Activated CD4-positive, alpha-beta T cell treated with anti-CD3 and anti-CD28 coated beads, Interleukin-2, amount 50 U/mL, for 48 hours (primary cell): Measurements from ENCODE around the gene PPP1R3D.
A peak's percentile ranks its signal among the peaks of the same experiment; 100 is the strongest.

ENCODE experiments used
- DNase-seq, 2 experiments: peaks; one replicate each; pipeline ENCODE4 v3.0.0-alpha.2; 2020

PPP1R3D gene

DNA sequence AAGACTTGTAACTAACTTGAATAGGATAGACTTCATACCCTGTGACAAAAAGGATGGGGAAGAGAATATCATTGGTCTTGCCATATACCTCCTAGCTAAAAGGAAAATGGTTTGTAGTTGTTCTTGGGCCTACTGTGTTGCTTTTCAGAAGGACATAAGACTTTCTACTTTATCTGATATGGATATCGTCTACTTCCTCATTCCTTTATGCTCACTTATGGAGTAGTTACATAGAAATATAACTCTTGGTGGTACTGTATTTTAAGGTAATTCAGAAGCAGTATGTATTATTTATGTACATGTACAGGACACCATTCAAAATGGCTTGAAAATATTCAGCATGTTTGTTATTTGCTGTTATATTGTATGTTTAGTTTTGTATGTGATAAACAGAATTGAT, 8.1 kb upstream of the PPP1R3D start:
- no peak for DNase-seq

DNA sequence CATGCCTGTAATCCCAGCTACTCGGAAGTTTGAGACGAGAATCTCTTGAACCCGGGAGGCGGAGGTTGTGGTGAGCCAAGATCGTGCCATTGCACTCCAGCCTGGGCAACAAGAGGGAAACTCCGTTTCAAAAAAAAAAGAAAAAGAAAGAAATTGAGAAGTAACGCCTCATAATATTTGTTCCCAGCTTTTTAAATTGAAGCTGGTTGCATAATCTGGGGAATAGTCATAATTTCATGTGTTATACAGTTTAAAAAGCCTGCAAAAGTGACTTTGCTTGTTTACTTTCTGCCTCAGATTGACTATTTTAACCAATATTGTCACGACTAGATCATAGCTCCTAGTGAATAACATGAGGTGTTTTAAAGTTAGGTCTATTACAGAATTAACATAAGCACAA, 7.3 kb upstream of the PPP1R3D start:
- DNase-seq, result no peak

DNA sequence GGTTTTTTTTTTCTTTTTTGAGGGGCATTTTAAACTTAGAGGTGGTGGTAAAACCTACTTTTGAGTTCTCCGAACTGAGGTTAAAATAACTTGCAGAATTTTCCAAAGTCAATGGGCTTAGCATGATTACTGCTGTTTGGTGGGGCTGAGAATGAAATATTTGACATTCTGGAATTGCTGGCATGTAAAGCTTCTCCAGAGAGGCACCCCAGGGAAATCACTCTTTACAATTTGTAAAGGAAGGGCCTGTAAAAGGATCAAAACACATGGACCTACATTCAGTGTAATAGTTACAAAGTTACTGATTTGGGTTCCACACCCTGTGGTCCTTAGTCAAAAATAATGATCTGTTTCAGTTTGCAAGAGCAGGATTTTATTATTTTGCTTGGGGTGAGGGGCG, 5.6 kb upstream of the PPP1R3D start:
- no peak for DNase-seq

DNA sequence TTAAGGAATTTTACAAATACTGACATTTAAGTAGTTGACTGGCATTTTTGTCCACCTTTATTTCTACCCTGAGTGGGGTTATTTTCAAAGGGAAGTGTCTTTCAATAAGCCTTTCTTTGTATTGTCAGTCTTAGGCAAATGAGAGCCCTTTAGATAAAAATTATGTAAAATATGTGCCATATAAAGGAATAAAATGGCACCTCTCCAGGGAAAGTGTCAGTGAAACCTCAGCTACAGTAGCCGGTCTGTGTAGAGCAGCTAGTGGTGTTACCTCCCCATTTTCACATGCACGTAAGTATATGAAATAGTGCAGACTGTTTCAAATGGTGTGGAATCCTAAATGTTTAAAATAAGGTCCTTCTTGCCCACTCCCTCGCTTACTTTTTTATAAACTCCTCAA, 5.1 kb upstream of the PPP1R3D start:
- DNase-seq, result no peak

DNA sequence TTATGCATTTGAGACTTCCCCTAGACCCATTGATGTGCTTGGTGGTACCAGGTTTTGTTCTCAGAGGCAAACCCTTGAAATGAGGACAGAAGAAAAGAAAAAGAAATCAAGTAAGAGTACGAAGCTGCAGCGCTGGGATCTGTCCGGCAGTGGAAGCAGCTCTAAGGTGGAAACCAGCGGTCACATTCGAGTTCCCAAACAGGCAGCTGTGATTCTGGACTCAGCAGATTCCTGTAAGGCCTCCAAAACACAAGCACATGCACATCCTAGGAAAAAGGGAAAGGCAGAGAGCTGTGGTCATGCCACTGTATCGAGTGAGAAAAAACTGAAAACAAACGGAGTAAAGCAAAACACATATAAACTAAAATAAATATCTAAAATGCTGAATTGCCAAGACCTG, 4.6 kb upstream of the PPP1R3D start:
- DNase-seq, result no peak

DNA sequence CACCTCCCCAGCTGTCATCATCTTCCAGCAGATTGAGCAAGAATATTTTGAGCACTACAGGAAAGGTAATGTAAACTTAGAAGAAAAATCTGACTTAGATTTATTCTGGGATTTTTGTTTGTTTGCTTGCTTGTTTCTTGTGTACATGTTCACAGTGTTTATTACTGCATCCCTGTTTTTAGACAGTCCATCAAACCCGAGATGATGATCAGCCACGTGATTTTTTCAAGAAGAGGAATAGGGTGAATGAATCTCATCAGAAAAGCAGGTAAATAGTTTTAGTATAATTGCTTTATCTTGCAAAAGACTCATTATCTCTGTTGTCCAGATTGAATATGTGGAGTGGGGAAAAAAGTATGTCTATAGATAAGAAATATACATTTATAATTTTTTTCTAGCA, 2.1 kb upstream of the PPP1R3D start:
- DNase-seq, result no peak

DNA sequence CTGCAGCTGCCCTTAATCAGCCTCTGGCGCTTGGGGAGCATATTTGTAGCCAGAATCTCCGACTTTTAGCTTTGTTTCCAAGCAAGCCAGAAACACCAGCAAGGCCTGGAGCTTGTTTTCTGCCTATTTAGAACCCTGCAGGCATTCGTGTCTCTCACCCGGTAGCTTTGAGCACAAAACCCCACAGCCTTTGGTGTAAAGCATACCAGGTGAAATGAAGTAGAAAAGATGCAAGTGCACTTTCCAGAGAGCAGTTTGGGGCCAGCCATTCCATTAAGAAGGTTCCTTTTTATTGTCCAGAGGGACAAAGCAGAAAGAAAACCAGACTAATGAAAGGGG, 820 bp upstream of the PPP1R3D start:
- DNase-seq, result no peak

DNA sequence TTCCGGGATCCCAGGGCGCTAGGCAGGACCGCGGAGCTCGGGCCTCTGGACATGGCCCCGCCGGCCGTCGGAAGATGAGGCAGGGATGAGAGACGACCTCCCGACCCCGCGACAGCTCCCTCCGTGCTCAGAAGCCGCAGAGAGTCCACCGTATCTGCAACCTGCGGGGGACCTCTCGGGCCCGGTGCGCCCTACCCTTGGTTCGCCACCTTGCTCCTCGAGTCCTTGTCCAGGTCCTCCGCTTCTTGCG, 301 bp downstream of the PPP1R3D start:
- no peak for DNase-seq

DNA sequence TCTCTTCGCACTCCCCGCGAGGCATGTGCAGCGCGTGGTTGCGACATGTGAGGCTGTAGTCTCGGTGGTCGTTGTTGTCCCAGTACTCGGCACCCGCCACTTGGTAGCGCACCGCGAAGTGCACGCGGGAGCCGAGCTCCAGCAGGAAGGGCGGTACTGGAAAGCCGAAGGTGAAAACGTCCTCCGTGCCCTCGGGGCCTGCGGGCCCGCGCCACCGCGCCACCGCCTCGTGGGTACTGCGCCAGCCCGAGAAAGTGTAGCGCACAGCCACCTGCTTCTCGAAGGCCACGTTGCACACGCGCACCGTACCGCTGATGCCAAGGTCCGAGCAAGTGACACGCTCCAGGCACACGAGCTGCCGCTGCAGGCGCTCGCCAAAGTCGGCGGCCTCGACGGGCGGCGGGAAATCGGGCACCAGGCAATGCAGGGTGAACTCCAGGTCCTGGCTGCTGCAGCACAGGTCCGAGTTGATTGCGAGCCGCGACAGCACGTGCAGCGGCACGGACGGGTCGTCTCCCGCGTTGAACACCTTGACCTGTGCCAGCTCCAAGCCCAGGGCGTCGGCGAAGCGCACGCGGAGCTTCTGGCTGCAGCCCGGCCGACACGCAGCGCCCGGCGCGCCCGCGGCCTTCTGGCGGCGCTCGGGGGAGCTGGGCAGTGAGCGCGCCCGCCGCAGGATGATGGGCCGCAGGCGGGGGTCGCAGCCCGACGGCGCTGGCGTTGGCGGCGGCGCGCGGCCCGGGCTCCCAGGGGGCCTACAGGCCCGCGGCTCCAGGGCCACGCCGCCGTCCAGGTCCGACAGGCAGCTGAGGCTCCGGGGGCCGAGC, 840 bp downstream of the PPP1R3D start:
- DNase-seq, result no peak

DNA sequence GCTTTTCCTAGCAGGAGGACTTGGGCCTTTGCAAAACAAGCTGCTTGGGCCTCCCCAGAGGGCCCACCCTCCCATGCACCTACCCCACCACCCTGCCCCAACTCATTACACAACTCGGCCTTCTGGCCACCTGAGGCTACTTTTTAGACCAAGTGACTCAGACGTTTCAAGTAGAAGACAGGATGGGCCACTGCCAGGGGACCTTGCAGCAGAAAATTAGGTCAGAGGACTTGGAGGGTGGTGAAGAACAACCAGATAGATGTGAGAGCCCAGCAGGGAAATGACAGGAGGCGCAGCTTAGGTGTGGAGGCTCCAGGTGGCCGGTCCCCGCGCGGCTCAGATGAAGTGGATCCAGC, 1.4 kb downstream of the PPP1R3D start:
- no peak for DNase-seq

DNA sequence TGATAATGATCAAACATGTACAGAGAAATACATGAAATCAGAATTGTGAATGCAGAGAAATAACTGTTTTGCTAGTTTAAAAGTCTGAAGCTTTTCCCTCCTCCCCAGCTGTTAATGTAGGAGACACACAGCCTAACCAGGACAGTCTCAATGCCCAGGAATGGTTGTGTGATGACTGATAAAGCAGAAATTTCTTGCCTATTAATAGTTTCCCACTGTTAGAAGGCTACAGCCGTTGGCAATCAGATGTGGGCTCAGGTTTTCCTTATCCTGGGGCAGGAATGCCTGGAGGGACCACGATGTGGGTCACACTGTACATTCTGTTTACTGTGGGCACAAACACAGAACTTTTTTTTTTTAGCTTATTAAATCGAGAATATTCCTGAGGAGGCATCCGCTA, 1.9 kb downstream of the PPP1R3D start:
- no peak for DNase-seq

DNA sequence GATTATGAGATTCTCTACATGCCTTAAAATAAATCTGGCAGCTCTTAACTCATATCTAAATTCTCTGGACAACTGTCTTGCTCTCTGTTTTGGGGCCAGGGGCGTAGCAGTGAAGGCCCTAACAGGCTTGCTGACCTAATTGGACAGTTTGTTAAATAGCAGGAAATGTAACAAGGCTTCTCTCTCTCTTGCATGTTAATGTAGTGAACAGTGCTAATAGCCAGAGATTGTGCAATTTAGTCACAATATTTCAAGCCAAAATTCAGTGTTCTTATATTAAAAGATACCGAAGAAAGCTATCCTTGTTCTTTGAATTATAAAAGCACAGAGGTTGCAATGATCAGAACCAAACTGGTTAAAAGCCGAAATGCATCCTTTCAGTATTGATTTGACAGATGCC, 3.0 kb downstream of the PPP1R3D start:
- DNase-seq, result no peak

DNA sequence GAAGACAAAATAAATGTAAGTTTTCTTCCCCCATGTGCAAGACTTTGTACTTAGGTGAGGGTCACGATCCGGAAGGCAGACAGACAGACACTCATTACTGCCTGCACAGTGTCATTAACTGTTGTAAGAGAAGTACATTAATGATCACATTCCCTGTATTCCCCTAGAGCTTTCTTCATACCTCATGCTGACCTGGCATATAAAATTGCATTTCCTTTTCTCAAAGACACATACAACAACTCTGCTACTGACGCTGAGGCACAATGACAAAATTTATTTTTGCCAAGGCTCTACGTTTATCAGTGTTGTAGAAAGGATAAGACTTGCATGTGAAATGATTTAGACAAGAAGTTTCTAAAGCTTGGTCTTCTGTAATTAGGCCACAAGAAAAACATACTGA, 3.7 kb downstream of the PPP1R3D start:
- DNase-seq, result no peak

DNA sequence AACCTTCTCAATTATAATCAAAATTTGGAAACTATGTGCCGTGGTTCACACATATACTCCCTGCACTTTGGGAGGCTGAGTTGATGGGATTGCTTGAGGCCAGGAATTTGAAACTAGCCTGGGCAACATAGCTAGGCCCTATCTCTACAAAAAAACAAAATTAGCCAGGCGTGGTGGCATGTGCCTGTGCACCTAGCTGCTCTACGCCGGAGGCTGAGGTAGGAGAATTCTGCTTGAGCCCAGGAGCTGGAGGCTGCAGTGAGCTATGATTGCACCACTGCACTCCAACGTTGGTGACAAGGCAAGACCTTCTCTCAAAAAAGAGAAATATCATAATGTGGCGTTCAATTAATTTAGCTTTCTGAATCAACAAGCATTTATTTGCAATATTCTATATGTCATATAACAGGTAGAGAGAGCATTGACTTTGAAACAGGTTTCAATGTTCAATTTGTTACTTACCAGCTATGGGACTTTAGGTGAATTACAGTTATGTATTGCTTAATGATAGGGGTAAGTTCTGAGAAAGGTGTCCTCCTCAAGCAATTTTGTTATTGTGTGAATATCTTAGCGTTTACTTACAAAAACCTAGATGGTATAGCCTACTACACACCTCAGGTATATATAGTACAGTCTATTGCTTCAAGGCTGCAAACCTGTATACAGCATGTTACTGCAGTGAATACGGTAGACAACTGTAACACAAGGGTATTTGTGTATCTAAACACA, 4.5 kb downstream of the PPP1R3D start:
- DNase-seq, result no peak

DNA sequence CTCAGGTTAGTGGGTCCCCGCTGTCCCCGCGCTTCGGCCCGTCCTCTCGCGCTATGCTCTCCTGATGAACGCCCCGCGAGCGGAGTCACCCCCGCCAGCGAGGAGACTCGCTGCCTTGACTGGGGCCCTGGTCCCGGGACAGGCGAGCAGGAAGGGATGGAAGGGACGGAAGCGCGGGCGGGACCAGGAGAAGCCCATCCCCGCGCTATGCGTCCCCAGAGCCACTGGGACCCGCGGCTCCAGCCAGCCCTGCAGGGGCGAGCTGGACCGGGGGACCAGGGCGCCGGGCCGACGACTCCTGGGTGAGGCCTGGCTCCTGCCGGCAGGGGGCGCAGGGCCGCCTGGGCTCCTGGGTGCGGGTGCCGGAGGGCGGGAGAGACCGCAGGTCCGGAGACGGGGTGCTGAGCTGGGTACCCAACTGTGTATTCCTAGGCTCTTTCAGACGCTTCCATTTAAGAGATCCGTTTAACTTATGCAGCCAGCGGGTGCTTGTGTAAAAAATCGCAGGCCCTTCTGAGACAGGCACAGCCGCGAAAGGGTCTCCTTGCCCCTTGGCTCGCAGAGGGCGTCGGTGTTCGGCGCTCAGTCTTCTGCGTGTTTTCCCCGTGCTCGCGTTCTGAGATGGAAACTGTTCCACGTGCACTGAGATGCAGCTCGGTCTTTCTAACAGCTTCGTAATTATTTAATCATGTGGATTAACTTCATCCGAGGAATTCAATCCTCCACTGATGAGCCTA, 6.1 kb downstream of the PPP1R3D start:
- peak; percentile 79 to 85 for DNase-seq

DNA sequence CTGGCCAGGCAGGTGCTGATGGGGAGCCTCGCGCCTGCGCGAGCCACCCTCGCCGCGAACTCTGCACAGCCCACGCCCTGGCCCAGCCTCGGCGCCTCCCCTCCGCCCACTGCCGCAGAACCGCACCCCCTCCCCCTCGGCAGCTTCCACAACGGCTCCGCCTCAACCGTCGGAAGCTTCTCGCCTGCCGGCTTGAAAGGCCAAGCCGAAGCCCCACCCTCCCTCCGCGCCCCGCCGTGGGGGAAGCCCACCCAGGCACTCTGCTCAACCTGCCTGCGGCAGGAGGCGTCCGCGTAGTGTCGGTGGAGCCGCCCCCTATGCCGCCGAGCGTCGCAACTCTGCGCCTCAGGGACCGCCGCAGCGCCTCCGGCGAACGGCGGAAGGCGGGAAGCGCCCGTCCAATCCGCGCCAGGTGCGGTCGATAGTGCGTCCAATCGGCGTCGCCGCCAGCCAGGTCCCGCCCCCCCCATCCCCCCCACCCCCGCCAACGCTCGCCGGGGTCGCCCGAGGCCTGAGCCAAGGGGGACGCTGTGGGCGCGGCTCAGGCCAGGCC, 6.7 kb downstream of the PPP1R3D start, which contains the start of gene SYCP2:
TSS of gene SYCP2 (minus strand) at position 342 of the 553 bp plus-strand sequence. CDS start 11,224 bp downstream, outside the sequence.
- DNase-seq, result peak; percentile 52

DNA sequence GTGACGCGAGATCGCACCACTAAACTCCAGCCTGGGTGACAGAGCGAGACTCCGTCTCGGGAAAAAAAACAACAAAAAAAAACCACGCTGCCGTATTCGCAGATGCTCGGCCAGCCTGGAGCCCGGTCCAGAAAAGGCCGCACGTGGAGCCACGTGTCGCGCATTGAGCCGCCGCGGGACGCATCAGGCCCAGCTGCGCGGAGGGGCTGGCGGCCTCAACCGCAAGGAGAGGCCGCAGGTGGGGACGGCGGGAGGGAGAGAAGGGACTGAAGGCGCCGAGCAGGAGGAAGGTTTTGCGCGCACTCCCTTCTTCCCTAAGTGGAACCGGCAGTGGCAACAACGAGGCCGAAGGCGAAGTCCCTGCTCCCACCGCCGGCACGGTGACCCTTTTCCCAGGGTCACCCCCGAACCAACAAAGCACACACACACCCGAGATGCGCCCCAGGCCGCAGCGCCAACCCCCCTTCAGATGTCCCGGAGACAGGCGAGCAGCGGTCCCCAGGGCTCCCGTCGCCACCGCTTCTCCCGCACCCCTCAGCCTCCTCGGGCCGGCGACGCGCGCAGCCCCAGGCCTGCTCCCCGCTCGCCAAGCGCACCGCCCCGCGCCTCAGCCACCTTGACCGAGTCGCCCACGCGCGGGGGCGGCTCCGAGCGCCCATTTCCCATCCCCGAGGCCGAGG, 7.3 kb downstream of the PPP1R3D start:
- DNase-seq, result no peak

DNA sequence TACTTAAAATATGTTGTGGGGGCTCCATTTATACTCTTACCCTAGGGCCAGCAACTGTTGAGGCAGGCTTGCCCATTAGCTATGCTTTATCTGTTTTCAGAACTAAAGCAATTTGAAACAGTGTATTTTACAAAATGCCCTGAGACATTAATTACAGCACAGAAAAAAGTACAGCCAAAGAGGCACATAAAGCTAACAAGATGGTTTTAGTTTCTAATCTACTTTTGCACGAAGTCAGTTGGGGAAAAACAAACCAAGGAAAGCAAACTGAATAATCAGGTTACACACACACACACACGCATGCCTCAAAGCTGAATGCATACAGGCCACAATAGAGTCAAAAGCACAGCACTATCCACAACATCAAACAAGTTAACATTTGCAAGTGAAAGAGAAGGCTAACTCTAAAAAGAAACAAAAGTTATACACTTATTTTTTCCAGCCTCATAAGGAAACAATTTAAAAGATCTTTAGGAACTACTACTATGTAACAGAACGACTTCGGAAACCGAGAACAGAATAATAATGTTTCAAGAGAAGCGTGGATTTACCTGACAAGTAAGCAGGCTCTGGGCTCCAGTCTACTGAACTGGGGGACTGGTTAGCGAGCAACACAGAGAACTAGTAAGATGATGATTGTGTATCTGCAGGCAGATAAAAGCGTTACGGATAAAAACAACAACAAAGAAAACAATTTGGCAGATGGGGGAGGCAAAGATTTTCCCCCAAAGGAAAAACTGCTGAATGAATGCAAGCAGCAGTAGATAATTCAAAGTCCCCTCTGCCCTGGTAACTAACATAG, 8.4 kb downstream of the PPP1R3D start:
- no peak for DNase-seq

DNA sequence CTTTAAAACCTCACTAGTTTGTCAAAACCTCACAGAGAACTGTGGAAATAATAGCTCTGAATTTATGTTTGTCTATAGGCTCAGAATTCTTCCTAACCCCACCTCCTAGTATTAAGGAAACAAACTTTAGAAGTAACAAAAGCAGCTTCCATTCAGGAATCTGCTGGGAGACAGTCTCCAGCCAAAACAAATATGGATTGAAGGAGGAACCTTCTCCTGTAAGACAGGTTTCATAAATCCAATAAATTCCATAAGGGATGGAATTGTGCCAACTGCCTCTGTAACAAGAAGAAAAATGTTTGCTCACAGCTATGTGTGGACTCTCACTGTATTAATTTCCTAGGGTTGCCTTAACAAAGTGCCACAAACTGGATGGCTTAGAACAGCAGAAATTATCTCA, 14.2 kb downstream of the PPP1R3D start:
- no peak for DNase-seq

DNA sequence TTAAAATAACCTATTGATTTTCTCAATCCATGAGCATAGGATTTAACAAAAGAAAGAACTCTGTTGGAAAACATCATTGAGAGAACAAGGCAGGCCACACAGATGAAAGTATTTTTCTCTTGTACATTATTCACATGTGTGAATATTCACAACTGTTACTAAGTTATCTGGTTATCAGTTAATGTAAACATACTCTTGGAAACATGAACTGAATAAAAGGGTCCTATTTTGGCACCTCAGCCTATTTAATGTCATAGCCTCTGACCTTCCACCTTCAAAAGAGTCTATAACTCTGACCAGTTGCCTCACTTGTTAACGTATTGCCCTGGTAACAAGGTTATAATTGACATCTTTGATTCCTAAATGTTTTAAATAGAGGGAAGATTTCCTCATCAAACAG, 14.7 kb downstream of the PPP1R3D start:
- no peak for DNase-seq

DNA sequence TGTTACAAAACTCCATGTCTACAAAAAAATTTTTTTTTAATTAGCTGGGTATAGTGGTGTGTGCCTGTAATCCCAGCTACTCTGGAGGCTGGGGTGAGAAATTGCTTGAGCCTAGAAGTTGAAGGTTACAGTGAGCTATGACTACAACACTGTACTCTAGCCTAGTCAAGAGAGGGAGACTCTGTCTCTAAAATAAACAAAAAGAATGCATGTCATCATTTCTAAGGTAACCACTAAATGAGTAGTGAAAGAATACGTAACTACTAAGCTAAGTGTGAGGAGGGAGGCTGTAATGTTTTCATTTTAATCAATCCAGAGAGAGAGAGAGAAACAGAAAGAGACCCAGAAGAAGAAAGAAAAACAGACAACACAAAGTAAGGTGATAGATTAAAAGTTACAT, 16.6 kb downstream of the PPP1R3D start:
- no peak for DNase-seq

DNA sequence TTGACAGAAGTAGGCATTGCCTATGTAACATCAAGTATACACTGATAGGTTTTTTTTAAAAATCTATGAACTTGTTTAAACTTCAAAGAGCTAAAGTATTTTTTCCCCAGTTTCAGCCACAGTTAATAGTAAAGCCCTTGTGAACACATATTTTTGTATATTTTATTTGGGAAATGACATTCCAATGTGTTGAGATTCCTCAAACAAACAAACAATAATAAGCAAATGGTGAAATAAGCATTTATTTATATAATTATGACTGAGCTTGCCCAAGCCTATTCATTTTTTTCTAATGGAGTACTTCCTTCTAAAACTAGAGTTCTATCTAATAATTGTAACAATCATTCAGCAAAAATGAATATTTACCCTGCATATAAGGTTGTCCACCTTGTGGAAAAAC, 19.2 kb downstream of the PPP1R3D start:
- DNase-seq, result no peak

DNA sequence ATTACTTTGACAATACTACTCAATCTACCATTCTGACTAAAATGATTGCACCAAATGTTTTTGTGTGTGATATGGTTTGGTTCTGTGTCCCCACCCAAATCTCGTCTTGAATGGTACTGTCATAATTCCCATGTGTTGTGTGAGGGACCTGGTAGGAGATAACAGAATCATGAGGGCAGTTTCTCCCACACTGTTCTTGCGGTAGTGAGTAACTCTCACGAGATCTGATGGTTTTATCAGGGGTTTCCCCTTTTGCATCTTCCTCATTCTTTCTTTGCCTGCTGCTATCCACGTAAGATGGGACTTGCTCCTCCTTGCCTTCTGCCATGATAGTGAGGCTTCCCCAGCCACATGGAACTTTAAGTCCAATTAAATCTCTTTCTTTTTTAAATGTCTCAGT, 27.5 kb downstream of the PPP1R3D start:
- DNase-seq, result no peak
